SJCRH30 (cell line): ENCODE results near the gene CDK14. TPM values are rescaled to one million over a fixed set of nuclear protein-coding genes. Genes with fewer than 3 reads are reported as not detected.

Experiments
- DNase-seq, 2 experiments: peaks; one replicate each; pipeline ENCODE4 v3.0.0-alpha.2; 2015 to 2020
- H3K27ac ChIP-seq: fragments of 250-450 bp; sonication (Bioruptor Pico); 2 replicates; pipeline ENCODE4 v1.5.1; 2020; ENCODE audit warnings: mild to moderate bottlenecking, moderate library complexity
- H3K27me3 ChIP-seq: fragments of 250-450 bp; sonication (Bioruptor Pico); 2 replicates; pipeline ENCODE4 v1.5.1; 2020; ENCODE audit warnings: mild to moderate bottlenecking, moderate library complexity
- H3K36me3 ChIP-seq: fragments of 250-450 bp; sonication (Bioruptor Pico); 2 replicates; pipeline ENCODE4 v1.5.1; 2020; ENCODE audit warnings: mild to moderate bottlenecking, moderate library complexity
- H3K4me1 ChIP-seq: fragments of 250-450 bp; sonication (Bioruptor Pico); 2 replicates; pipeline ENCODE4 v1.5.1; 2020; ENCODE audit warnings: mild to moderate bottlenecking, moderate library complexity
- H3K4me3 ChIP-seq: fragments of 250-450 bp; sonication (Bioruptor Pico); 2 replicates; pipeline ENCODE4 v1.5.1; 2020; ENCODE audit warnings: mild to moderate bottlenecking, moderate library complexity
- H3K9me3 ChIP-seq: fragments of 250-450 bp; sonication (Bioruptor Pico); replicated peaks from 2 replicates; pipeline ENCODE4 v1.5.1; 2020; ENCODE audit warnings: mild to moderate bottlenecking, moderate library complexity
- total RNA-seq: library from RNA; depleted of rRNA; stranded (reverse); fragments of >200 nt; shearing (Covaris generic); gene quantifications from 2 replicates; pipeline ENCODE4 v1.2.3, GENCODE V29; 2014

The CDK14 gene
- total RNA-seq, 1 experiment from 2014 or later: 78.2 TPM

DNA sequence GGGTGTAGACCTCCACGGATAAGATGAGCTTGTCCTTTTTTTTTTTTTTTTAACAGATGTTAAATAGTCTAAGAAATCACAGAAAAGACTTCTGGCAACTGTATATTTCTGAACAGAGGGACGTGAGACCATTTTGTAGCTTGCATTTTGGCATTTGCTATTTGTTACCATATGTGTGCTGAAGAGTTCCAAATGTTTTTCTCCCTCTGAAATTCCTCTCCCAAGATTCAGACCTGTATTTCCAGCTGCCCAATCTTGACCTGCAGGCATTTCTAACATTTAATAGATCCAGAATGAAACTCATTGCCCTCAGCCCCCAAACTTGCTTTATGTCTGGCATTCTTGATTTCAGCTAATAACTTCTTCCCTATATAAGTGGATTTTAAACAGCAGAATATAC, 445.0 kb downstream of the CDK14 start:
- H3K36me3 ChIP-seq: peaks cover 3% of the 10 kb centered on the region; the same call in 1 of the 2 replicates
- no peaks in the 10 kb centered on the region for H3K27me3 ChIP-seq
- DNase-seq: no peak

DNA sequence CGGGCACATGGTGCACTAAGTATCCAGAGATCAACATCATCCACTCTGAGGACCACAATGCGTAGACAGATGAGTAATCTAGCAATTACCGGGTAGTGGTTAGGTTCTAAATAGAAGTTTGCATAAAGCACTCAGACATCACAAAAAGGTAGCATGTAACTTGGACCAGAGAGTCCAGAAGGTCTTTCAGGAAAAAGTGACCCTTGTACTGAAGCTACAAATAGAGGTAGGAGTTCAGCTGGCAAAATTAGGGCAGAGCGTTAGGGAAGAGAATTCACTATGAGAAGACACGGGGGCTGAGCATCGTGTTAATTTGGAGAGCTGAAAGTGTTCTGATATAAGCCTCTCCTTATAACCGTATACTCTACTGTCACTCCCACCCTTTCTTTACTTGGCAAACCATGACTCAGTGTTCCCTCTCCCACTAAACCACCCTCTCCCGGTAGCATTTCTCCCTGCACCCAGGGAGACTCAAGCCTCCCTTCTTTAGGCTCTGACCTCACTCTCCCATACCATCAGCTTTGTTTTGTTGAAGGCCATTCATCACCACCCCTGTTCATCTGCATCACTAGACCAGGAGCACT, 445.9 kb downstream of the CDK14 start:
- Histone ChIP-seq H3K9me3 (no peaks in the 10 kb centered on the region), H3K36me3 (peaks cover 3% of the 10 kb centered on the region; the same call in 1 of the 2 replicates), H3K4me3 (no peak overlapping the region), H3K27ac (no peak overlapping the region), H3K27me3 (no peaks in the 10 kb centered on the region), H3K4me1 (peaks cover 3% of the 10 kb centered on the region)
- no peak for DNase-seq

More for the DNA sequence above, 445.0 kb downstream of the CDK14 start:
- Histone ChIP-seq H3K4me1 (peaks cover 11% of the 10 kb centered on the region), H3K27ac (no peak overlapping the region), H3K4me3 (no peak overlapping the region), H3K9me3 (no peaks in the 10 kb centered on the region)

DNA sequence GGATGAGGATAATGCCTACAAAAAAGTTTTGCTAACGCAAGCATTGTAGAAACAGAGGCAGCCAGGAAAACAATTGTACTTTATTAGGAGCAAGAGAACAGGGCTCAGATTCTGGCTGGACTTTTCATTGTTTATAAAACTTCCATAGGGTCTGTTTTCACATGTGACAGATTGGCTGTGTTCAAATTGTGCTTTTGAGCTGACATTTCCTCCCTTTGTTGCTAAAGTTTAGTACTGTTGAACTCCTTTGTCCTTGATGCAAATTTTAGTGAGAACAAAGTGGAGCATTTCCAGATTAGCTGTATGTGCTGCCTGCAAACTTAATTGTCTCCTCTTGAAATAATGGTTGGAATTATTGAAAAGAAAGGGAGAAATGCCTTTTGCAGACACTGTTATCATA, 447.1 kb downstream of the CDK14 start:
- Histone ChIP-seq H3K4me3 (no peak overlapping the region), H3K27me3 (no peaks in the 10 kb centered on the region), H3K9me3 (no peaks in the 10 kb centered on the region), H3K4me1 (no peaks in the 10 kb centered on the region), H3K27ac (no peak overlapping the region), H3K36me3 (peaks cover 4% of the 10 kb centered on the region; the same call in 1 of the 2 replicates)
- no peak for DNase-seq

DNA sequence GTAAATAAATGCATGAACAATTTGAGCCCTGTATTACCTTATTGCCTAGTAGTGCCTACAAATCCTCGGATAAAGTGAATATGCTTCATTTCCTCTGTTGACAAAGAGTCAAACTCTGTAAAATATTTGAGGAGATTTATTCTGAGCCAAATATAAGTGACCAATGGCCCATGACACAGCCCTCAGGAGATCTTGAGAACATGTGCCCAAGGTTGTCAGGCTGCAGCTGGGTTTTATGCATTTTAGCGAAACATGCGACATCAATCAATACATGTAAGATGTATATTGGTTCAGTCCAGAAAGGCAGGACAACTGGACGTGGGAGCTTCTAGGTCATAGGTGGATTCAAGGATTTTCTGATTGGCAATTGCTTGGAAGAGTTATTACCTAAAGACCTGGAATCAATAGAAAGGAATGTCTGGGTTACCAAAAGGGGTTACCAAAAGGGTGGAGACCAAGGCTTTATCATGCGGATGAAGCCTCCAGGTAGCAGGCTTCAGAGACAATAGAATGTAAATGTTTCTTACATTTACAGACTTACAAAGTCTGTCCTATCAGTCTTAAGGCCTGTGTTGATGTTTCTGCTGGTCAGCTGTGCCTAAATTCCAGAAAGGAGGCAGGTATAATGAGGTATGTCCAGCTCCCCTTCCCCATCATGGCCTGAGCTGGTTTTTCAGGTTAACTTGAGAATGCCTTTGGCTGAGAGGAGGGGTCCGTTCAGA, 448.0 kb downstream of the CDK14 start:
- H3K27ac ChIP-seq: no peak overlapping the region
- DNase-seq: no peak
- no peaks in the 10 kb centered on the region for H3K27me3 ChIP-seq
- H3K9me3 ChIP-seq: no peaks in the 10 kb centered on the region
- peaks cover 3% of the 10 kb centered on the region; the same call in 1 of the 2 replicates for H3K36me3 ChIP-seq
- no peaks in the 10 kb centered on the region for H3K4me1 ChIP-seq
- no peak overlapping the region for H3K4me3 ChIP-seq

DNA sequence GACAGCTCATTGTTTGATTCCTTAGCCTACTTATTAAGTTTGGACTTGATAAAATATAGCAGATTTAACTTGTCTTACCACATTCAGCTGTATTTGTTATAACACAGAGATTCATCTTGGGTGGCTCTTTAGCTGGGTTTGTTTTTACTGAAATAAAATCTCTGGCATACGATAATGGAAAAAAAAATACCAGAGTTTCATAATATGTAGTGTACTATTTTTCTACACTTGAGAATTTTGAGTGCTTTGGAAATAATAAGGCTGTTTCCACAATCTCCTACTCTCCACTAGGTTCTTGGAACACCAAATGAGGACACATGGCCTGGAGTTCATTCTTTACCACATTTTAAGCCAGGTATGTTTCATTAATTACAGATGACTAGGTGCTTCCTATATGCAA, 449.5 kb downstream of the CDK14 start:
- Histone ChIP-seq H3K27me3 (no peaks in the 10 kb centered on the region), H3K27ac (no peak overlapping the region), H3K4me1 (no peaks in the 10 kb centered on the region), H3K4me3 (no peak overlapping the region), H3K9me3 (no peaks in the 10 kb centered on the region), H3K36me3 (peaks cover 4% of the 10 kb centered on the region; the same call in 1 of the 2 replicates)
- DNase-seq: no peak

DNA sequence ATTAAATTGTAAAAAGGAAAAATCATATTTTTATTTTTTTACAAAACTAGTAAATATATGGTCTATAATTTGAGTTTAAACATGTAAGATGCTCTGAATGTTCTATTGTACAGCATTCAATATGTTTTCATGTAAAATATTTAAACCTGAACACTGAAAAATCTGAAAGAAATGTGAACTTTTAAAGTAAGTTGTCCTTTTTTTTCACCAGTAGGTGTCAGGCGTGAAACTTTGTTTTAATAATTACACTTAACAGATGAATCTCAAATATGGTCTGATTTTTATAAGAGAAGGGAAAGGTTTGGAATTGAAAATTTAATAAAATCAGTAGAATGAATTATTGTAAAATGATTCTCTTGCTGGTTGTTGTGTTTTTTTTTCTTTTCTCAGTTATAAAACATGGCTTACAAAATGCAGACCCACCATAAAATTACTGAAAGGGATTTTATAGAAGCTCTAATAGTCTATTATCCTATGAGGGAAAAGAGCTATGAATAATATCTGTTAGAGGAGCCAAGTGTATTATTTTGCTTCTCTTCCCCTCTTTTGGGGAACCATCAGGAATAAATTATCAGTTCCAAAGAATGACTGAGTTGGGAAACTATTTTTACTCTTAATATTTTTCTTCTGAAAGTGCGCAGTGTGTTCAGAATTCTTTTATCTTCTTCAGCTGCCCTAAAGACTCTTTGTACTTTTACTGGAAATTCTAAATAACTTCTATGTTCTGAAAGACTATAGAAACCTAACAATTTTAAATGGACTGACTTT, 450.4 kb downstream of the CDK14 start:
- no peaks in the 10 kb centered on the region for H3K9me3 ChIP-seq
- H3K27me3 ChIP-seq: no peaks in the 10 kb centered on the region
- H3K4me3 ChIP-seq: no peak overlapping the region
- H3K36me3 ChIP-seq: peaks cover 7% of the 10 kb centered on the region; the same call in 1 of the 2 replicates
- peaks cover 6% of the 10 kb centered on the region; the same call in 1 of the 2 replicates for H3K4me1 ChIP-seq
- H3K27ac ChIP-seq: no peak overlapping the region
- no peak for DNase-seq

DNA sequence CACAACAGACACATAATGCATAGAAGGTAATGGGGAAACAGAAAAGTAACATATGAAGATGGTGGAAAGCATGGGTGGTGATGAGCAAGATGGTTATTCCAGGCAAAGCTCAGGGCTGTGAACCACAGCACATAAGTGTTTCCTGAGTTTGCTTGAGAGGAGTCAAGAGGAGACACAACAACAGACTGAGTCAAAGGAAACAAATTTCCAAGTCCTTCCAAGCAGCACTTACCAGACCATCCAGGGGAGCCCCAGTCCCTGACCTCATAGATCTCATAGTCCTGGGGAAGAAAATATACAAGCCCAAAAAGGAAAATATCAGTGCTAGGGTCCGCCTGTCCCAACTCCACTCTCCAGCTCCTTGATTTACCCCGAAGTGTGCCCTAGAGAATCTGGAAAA, 451.5 kb downstream of the CDK14 start:
- no peaks in the 10 kb centered on the region for H3K27me3 ChIP-seq
- H3K27ac ChIP-seq: no peak overlapping the region
- H3K4me1 ChIP-seq: peaks cover 7% of the 10 kb centered on the region; the same call in 1 of the 2 replicates
- H3K4me3 ChIP-seq: no peak overlapping the region
- peaks cover 7% of the 10 kb centered on the region; the same call in 1 of the 2 replicates for H3K36me3 ChIP-seq
- no peaks in the 10 kb centered on the region for H3K9me3 ChIP-seq
- DNase-seq: no peak

DNA sequence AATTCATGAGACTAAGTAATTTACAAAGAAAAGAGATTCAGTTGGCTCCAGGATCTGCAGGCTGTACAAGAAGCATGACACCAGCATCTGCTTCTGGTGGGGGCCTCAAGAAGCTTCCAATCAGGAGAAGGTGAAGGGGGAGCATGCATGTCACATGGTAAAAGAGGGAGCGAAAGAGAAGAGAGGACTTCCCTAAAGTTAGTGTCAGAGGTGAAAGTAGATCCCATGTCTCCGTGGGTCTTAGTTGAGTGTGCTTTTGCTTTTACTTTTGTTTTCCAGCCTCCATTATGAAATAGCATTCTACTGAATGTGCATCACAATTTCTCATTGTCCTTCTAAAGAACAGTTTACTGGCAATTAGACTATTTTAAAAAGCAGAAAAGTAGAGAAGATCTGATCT, 454.6 kb downstream of the CDK14 start:
- H3K4me3 ChIP-seq: no peak overlapping the region
- no peak overlapping the region for H3K27ac ChIP-seq
- no peaks in the 10 kb centered on the region for H3K9me3 ChIP-seq
- DNase-seq: no peak
- H3K27me3 ChIP-seq: no peaks in the 10 kb centered on the region
- peaks cover 7% of the 10 kb centered on the region; the same call in 1 of the 2 replicates for H3K4me1 ChIP-seq
- peaks cover 7% of the 10 kb centered on the region; the same call in 1 of the 2 replicates for H3K36me3 ChIP-seq

DNA sequence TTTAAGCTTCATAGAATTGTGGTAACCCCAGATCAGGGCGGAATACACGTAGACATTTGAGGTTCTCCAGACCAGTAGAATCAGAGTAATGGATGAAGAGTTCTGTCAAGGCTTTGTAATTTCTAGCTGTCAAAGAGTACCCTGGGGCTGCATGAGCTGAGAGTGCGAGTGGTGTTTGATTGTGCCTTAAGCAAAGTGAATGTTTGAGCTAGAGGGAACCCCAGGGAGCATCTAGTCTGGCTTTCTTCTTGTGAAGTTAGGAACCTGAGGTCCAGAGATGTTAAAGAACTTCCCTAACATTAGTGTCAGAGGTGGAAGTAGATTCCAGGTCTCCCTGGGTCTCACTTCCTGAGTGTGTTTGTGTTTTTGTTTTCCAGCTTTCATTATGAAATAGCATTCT, 455.8 kb downstream of the CDK14 start:
- Histone ChIP-seq H3K36me3 (peaks cover 7% of the 10 kb centered on the region), H3K4me3 (no peak overlapping the region), H3K27ac (no peak overlapping the region), H3K4me1 (peaks cover 7% of the 10 kb centered on the region; the same call in 1 of the 2 replicates), H3K27me3 (no peaks in the 10 kb centered on the region), H3K9me3 (no peaks in the 10 kb centered on the region)
- no peak for DNase-seq

DNA sequence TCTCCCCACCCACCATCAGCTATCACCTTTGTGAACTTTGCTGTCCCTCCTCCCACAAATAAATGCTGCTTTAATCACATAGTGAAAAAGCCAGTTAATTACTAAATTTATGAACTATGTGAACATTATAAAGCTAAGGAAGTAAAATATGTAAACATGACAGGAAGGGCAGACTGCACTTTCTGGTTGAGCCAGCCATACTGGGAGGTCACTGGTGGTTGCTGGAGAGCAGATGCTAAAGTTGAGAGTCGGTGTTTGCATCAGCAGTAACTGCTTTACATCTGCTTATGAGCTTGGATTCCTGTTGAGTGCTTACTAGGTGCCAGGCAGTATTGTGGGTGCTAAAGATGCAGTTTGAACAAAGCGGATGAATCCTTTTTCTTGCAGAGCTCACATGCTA, 458.3 kb downstream of the CDK14 start:
- DNase-seq: no peak
- Histone ChIP-seq H3K27ac (no peak overlapping the region), H3K36me3 (peaks cover 4% of the 10 kb centered on the region), H3K27me3 (no peaks in the 10 kb centered on the region), H3K4me3 (no peak overlapping the region), H3K9me3 (peaks cover 3% of the 10 kb centered on the region; the same call in 1 of the 2 replicates), H3K4me1 (peaks cover 7% of the 10 kb centered on the region; the same call in 1 of the 2 replicates)

DNA sequence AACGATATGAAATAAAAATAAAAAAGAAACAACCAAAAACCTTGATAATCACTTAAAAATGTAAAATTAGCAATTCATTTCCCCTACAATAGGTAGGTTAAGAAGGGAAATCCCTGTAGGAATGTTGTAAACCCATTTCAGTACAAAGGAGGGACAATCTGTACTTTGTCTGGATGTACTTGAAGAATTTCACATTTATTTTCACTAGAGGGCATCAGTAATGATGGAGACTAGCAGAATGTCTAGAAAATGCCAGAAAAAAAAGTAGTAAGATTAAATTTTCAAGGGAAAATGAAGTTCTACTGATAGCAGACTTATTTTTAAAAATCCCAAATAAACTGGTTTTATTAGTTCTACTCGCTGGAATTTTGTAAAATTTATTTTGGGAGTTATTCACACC, 459.1 kb downstream of the CDK14 start:
- no peak overlapping the region for H3K4me3 ChIP-seq
- no peaks in the 10 kb centered on the region for H3K27me3 ChIP-seq
- no peak overlapping the region for H3K27ac ChIP-seq
- H3K9me3 ChIP-seq: peaks cover 4% of the 10 kb centered on the region; the same call in 1 of the 2 replicates
- H3K36me3 ChIP-seq: peaks cover 4% of the 10 kb centered on the region
- no peak for DNase-seq
- peaks cover 7% of the 10 kb centered on the region; the same call in 1 of the 2 replicates for H3K4me1 ChIP-seq

DNA sequence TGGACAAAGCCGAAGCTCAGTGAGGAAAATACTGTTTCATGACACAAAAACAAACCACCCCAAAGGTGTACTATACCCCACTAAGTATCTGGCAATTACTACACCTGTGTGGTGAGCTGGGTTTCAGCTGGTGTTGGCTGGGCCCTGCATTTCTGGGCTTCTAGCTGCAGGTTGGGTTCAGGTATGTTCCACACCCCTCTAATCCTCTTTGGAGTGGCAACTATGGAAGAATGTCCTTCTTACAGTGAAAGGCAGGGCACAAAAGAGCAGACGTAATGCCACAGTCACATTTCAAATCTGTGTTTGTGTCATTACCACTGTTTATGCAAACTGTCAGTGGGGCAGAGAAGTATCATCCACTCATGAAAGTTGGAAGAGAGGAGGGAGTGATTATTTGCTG, 466.6 kb downstream of the CDK14 start:
- H3K4me1 ChIP-seq: no peaks in the 10 kb centered on the region
- no peak overlapping the region for H3K27ac ChIP-seq
- no peaks in the 10 kb centered on the region for H3K27me3 ChIP-seq
- peaks cover 3% of the 10 kb centered on the region; the same call in 1 of the 2 replicates for H3K9me3 ChIP-seq
- no peak for DNase-seq
- no peak overlapping the region for H3K4me3 ChIP-seq
- H3K36me3 ChIP-seq: peaks cover 11% of the 10 kb centered on the region; the same call in 1 of the 2 replicates

DNA sequence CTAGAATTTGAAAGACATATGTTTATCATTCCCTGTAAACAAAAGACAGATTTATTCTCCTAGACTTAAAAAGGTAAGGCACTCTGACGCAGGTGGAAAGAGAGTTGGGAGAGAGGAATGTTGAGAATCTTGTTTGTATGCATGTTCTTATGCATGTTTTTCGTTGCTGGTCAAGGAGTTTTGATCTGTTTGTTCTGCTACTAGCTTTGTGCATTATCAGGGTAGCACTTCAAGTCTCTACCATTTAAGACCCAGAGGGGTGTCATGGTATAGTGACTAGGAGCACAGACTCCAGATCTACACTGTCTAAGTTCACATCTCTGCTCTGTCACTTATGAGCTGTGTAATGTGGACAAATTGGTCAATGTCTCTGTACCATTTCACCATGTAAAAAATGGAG, 467.9 kb downstream of the CDK14 start:
- H3K9me3 ChIP-seq: peaks cover 3% of the 10 kb centered on the region; the same call in 1 of the 2 replicates
- H3K27me3 ChIP-seq: no peaks in the 10 kb centered on the region
- no peak overlapping the region for H3K4me3 ChIP-seq

DNA sequence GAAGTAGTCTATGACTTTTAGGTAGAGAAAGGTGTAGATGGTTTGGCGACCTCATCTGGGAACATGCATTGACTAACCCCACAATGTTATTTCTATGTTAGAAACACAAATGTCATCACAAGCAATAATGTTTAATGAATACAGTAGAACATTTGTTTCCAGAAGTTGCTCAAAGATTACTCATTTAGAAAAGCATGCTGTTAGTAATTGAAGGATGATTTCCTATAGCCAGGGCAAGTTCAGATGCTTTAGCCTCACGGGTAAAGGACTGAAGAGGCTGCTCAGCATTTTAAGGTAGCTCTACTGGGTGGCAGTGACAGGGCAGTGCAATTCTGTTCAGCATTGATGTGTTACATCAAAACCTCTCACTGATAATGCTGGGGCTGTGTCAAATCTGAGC, 468.8 kb downstream of the CDK14 start:
- no peaks in the 10 kb centered on the region for H3K27me3 ChIP-seq
- H3K9me3 ChIP-seq: peaks cover 3% of the 10 kb centered on the region; the same call in 1 of the 2 replicates
- no peak for DNase-seq
- H3K4me3 ChIP-seq: no peak overlapping the region
- H3K4me1 ChIP-seq: no peaks in the 10 kb centered on the region
- H3K27ac ChIP-seq: no peak overlapping the region
- H3K36me3 ChIP-seq: peaks cover 13% of the 10 kb centered on the region; the same call in 1 of the 2 replicates

More for the DNA sequence above, 467.9 kb downstream of the CDK14 start:
- Histone ChIP-seq H3K27ac (no peak overlapping the region), H3K36me3 (peaks cover 11% of the 10 kb centered on the region; the same call in 1 of the 2 replicates), H3K4me1 (no peaks in the 10 kb centered on the region)
- DNase-seq: no peak

DNA sequence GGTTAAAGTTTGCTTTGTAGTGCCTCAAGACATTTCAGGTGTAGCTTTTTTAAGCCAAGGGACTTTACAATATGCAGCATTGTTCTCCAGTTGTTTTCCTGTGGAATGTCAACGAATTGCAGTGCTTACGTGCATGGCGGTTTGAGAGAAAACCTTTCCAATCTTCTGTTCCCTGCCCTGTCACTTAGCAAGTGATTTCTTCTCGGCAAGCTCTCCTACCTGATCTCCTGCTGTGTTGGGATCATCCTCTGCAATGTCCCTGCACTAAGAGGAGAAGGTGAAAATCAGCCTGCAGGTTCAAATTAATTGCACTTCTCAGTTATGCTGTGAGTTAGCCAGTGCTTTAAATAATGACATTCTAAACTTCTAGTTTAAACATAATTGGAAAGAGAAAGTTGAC, 470.5 kb downstream of the CDK14 start:
- Histone ChIP-seq H3K9me3 (no peaks in the 10 kb centered on the region; the same call in 1 of the 2 replicates), H3K27ac (no peak overlapping the region), H3K36me3 (peaks cover 9% of the 10 kb centered on the region), H3K4me1 (no peaks in the 10 kb centered on the region), H3K27me3 (no peaks in the 10 kb centered on the region), H3K4me3 (no peak overlapping the region)
- no peak for DNase-seq
